Measurements from ENCODE around the gene SLC22A4. TPM values are rescaled to one million over a fixed set of nuclear protein-coding genes. Genes with fewer than 3 reads are reported as not detected.

SLC22A4 gene
- total RNA-seq, 1 experiment from 2014 or later = 1.1 TPM

DNA sequence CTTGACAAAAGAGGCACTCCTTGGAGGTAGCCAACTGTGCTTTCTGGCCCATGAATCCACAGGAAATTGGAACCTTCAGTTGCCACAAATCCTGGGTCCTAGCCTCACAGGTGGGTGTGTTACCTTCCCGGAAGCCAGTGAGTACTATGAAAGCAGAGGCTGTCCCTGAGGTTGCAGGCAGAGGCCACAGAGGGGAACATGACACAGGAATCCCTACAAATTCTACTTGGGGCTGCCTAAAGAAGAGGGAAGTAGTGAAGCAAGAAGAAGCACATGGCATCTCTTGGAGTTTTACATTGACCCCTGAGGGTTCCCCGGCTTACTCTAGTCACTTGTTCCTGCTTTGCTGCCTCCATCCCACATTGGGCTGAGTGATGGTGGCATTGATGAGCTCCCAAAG lies 77.9 kb downstream of the SLC22A4 start:
- Histone ChIP-seq H3K36me3 (no peaks in the 10 kb centered on the region), H3K4me3 (no peak overlapping the region), H3K9me3 (replicated peaks) (no peaks in the 10 kb centered on the region), H3K4me1 (peaks cover 7% of the 10 kb centered on the region; the same call in 1 of the 2 replicates), H3K27ac (no peak overlapping the region), H3K27me3 (no peaks in the 10 kb centered on the region)
- DNase-seq = no peak

DNA sequence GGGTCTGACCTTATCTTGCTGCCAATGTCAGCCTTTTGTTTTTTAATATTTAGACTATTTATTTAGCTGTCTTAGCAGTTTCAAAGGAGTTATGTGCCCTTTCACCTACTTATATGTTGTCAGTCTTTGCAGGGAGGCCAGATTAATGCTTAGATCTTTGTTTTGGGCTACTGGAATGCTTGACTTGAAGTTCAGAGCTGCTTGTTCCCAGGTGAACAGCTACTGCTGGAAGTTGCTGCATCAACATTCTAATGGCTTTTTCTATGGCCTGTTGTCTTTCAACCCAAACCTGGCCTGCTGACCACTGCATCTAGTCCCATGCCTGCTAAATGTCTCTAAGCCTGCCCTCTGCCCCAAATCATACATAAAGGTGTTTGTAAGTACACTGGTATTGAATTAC lies 78.3 kb downstream of the SLC22A4 start:
- no peak overlapping the region for H3K4me3 ChIP-seq
- H3K27ac ChIP-seq = no peak overlapping the region
- H3K4me1 ChIP-seq = peaks cover 7% of the 10 kb centered on the region; the same call in 1 of the 2 replicates
- no peaks in the 10 kb centered on the region for H3K9me3 ChIP-seq (replicated peaks)
- H3K36me3 ChIP-seq = no peaks in the 10 kb centered on the region
- no peak for DNase-seq
- no peaks in the 10 kb centered on the region for H3K27me3 ChIP-seq

DNA sequence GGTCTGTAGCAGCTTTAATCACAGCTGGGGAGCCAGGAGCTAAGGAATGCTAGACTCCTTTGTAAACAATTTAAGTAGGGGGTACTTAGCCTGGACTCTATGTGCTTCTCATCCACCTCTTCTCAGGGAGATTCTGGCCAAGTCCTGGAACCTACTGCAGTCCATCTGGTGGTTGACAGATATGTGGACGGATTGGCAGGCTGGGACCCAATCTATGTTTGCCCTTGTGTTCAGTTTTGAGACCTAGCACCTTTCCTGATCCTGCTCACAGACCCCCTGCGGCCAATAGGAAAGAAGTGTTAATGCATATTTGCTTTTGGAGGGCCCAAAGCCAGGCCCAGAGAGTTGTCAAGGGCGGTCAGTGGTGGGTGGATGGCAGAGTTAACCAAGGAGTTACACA lies 81.8 kb downstream of the SLC22A4 start:
- no peaks in the 10 kb centered on the region for H3K36me3 ChIP-seq
- peaks cover 7% of the 10 kb centered on the region; the same call in 1 of the 2 replicates for H3K4me1 ChIP-seq
- no peaks in the 10 kb centered on the region for H3K27me3 ChIP-seq
- no peak for DNase-seq
- no peak overlapping the region for H3K27ac ChIP-seq
- no peak overlapping the region for H3K4me3 ChIP-seq
- H3K9me3 ChIP-seq (replicated peaks) = no peaks in the 10 kb centered on the region

DNA sequence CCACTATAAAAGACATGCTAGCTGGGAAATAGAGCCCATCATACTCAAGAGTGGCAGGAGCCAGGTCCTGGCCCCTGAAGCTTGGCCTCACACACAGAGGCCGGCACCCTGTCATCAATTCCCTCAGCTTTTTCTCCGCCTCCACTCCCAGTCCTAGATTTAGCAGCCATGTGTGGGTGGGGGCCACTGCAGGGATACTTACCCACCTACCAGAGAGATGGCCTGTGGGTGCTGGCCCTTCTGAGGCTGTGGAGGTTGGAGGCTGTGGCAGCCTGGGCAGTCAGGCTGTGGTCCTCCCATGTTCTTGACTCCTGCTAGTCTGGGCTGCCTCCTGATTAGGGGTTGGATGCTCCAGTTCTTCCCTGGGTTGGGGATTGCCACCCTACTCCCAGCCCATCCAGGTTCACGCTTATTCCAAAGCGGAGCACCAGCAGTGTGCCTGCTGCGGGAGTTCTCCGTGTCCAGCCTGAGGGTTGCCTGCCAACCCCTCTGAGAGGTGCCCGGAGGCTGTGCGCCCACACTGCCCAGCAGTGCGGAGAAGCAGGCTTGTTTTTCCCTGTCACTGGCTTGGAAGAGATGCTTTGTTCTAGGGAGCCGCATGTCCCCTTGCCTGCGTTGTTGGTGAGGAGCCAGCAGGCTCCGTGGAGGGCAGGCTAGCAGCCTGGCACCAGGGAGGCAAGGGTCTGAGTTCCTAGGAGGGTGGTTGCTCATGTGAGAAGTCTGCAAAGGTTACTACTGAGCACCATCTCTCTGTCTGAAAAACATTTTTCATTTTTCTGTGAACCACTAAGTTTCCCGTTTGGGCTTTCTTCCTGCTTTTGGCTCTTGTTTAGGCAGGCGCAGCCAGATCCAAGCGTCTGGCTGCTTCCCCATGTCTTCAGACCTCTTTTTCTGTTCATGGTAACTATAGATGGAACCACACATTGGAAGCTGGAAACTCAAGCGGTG lies 82.8 kb downstream of the SLC22A4 start:
- Histone ChIP-seq H3K4me1 (peaks cover 7% of the 10 kb centered on the region; the same call in 1 of the 2 replicates), H3K4me3 (no peak overlapping the region), H3K9me3 (replicated peaks) (no peaks in the 10 kb centered on the region), H3K27me3 (no peaks in the 10 kb centered on the region; the same call in 1 of the 2 replicates), H3K27ac (no peak overlapping the region), H3K36me3 (no peaks in the 10 kb centered on the region)
- no peak for DNase-seq

DNA sequence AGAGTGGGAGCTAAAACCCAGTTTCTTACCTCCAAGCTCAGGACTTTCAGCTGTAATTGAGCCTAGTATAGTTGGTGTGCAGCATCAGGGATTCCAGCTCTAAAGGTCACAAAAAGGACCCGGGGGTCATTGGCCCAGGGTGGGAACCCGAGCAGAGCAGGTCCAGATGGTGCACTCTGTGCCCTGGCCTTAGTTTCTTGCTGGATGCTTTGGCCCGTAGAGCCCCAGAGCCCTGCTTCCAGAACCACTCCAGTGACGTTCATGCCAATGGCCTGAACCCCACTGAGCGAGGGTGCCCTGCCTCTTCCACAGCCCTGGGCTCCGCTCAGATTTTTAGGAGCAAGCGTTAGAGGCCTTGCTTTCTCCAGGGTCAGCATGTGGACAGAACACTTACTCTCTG lies 83.5 kb downstream of the SLC22A4 start:
- no peak overlapping the region for H3K27ac ChIP-seq

DNA sequence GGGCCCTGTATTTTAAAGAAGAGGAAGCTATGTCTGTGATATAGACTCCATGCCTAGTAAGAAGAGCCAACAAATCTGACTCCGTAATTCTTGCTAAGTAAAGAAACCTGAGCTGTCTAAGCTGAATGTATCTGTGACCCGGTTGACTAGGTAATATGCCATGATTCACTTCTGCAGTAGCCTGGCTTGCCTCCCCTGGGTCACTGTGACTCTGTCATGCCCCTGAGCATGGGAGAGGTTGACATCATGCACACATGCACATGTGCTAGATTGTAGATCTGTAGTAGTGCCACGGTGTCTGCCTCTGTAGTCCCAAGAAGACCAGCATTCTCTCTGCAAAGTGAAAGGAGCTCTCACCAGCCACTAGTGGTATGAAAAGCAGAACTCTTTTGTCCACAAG lies 84.4 kb downstream of the SLC22A4 start:
- no peaks in the 10 kb centered on the region; the same call in 1 of the 2 replicates for H3K27me3 ChIP-seq

More for the DNA sequence above, 83.5 kb downstream of the SLC22A4 start:
- H3K9me3 ChIP-seq (replicated peaks) = no peaks in the 10 kb centered on the region
- no peaks in the 10 kb centered on the region; the same call in 1 of the 2 replicates for H3K27me3 ChIP-seq
- peaks cover 4% of the 10 kb centered on the region; the same call in 1 of the 2 replicates for H3K4me1 ChIP-seq
- no peak overlapping the region for H3K4me3 ChIP-seq
- no peak for DNase-seq
- no peaks in the 10 kb centered on the region for H3K36me3 ChIP-seq

DNA sequence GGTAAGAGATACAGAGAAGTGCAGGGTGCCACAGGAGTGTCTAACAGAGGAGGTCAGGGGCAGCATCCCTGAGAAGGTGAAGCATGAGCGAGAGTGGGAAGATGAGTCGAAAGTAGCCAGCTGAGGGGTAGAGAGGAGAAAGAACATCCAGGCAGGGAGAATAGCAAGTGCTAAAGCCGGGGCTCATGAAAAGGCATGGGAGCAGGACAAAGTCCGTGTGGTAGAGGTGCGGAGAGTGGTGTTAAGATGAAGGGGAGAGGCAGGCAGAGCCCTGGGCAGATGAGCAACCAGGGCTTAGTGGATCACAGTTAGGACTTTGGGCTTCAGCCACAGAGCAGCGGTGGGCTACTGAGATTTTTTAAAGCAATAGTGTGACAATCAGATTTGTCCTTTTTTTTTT lies 85.9 kb downstream of the SLC22A4 start:
- no peak for DNase-seq
- no peak overlapping the region for H3K4me3 ChIP-seq
- no peak overlapping the region for H3K27ac ChIP-seq
- H3K9me3 ChIP-seq (replicated peaks) = no peaks in the 10 kb centered on the region
- no peaks in the 10 kb centered on the region; the same call in 1 of the 2 replicates for H3K4me1 ChIP-seq
- no peaks in the 10 kb centered on the region for H3K36me3 ChIP-seq
- no peaks in the 10 kb centered on the region; the same call in 1 of the 2 replicates for H3K27me3 ChIP-seq

More for the DNA sequence above, 84.4 kb downstream of the SLC22A4 start:
- Histone ChIP-seq H3K36me3 (no peaks in the 10 kb centered on the region), H3K27ac (no peak overlapping the region), H3K4me3 (no peak overlapping the region), H3K4me1 (no peaks in the 10 kb centered on the region), H3K9me3 (replicated peaks) (no peaks in the 10 kb centered on the region)
- DNase-seq = peak in 1 of 2 experiments; percentile 11

DNA sequence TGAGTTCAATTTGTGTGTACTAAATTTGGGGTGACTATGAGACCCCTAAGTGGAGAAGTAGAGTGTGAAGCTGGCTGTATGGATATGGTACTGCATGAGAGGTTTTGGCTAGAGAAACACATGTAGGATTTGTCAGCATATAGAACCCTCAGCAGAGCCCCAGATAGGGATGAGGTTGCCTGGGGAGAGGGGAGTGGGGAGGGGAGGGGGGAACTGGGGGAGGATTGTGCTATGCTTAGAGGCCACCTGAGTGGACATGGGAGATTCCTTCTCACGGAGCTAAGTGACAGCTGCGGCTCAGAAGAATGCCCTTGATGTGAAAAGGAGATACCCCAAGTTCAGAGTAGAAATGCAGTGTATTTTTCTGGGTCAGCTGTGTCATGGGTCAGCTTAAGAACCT lies 86.5 kb downstream of the SLC22A4 start:
- H3K36me3 ChIP-seq = no peaks in the 10 kb centered on the region
- no peaks in the 10 kb centered on the region for H3K9me3 ChIP-seq (replicated peaks)
- no peak for DNase-seq
- no peak overlapping the region for H3K4me3 ChIP-seq
- H3K27me3 ChIP-seq = no peaks in the 10 kb centered on the region; the same call in 1 of the 2 replicates
- H3K27ac ChIP-seq = no peak overlapping the region
- H3K4me1 ChIP-seq = peaks cover 2% of the 10 kb centered on the region; the same call in 1 of the 2 replicates

DNA sequence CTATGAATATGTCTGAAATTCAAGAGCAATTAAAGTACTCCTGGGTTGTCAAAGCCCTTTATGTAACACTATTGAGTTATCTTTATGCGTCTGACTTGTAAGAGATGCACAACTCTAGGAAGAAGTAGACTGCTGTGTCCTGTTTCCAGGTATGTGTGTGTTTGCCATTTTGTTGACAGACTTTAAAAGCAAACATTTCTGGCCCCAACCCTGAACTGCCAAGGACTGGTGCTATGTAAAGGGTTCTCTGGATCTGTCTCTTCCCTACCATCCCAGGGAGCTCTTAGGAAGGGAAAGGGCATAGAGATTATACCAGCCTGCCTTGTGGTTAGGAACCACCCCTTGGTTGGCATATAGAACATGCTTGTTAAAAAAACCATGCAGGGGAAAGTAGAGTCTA lies 87.4 kb downstream of the SLC22A4 start:
- no peak for DNase-seq
- Histone ChIP-seq H3K4me3 (no peak overlapping the region), H3K9me3 (replicated peaks) (no peaks in the 10 kb centered on the region), H3K36me3 (no peaks in the 10 kb centered on the region), H3K27ac (no peak overlapping the region), H3K27me3 (no peaks in the 10 kb centered on the region; the same call in 1 of the 2 replicates), H3K4me1 (peaks cover 6% of the 10 kb centered on the region; the same call in 1 of the 2 replicates)

DNA sequence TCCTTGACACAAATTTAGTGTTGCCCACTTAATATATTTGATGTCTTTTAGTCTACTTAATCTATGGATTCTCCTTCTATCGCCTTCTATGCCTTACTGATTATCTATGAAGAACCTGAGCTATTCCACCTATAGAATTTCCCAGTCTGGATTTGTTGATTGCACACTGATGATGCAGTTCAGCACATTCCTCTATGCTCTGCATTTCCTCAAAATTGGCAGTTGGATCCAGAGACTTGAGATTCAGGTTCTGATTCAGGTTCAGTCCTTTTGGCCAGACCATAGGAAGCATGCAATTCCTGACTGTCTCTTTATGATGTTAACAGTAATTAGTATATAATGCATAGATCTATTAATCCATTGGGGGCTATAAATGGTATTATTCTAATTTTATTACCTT lies 89.1 kb downstream of the SLC22A4 start:
- Histone ChIP-seq H3K27me3 (no peaks in the 10 kb centered on the region; the same call in 1 of the 2 replicates), H3K4me1 (peaks cover 20% of the 10 kb centered on the region), H3K9me3 (replicated peaks) (no peaks in the 10 kb centered on the region), H3K27ac (no peak overlapping the region), H3K36me3 (no peaks in the 10 kb centered on the region), H3K4me3 (no peak overlapping the region)
- DNase-seq = no peak

DNA sequence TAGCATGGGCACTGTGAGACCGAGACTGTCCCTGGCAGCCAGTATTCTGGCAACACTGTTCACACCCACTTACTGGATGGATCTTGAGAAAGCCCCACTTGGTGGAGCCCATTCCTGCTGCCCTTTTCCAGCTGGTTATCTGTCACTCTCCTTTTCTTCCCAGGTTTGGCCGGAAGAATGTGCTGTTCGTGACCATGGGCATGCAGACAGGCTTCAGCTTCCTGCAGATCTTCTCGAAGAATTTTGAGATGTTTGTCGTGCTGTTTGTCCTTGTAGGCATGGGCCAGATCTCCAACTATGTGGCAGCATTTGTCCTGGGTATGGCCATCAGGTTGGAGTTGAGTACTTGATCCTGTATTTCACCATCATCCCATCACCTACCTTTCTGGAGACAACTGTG lies 89.8 kb downstream of the SLC22A4 start:
- Histone ChIP-seq H3K9me3 (replicated peaks) (no peaks in the 10 kb centered on the region), H3K27me3 (no peaks in the 10 kb centered on the region; the same call in 1 of the 2 replicates), H3K27ac (no peak overlapping the region), H3K4me3 (no peak overlapping the region), H3K36me3 (no peaks in the 10 kb centered on the region), H3K4me1 (peaks cover 28% of the 10 kb centered on the region)
- no peak for DNase-seq

DNA sequence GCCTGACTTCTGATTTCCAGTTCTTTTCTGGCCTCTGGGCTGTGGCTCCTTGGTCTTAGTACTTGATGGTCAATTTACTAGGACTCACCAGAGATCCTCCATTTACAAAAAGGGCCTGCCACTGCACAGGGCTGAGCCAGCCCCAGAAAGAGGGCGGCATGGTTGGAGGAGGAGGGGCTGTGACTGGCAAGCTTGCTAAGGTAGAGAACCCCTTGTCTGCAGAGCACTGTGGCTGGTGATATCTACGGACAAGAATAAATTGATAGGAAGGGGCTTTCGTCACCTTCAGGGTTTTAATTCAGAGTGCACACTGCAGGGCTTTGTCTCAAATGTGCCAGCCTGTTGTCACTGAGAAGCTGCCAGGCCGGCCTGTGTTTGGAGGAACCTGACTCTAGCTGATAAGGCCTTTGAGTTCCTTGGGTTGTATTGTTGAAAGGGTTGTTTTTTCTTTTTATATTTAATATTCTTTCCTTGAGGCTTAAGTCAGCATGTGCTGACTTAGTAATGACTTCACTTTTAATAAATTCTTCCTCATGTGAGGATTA lies 90.4 kb downstream of the SLC22A4 start:
- Histone ChIP-seq H3K27me3 (no peaks in the 10 kb centered on the region; the same call in 1 of the 2 replicates), H3K27ac (no peak overlapping the region), H3K36me3 (no peaks in the 10 kb centered on the region), H3K9me3 (replicated peaks) (no peaks in the 10 kb centered on the region), H3K4me3 (no peak overlapping the region), H3K4me1 (peaks cover 33% of the 10 kb centered on the region)
- DNase-seq = no peak

DNA sequence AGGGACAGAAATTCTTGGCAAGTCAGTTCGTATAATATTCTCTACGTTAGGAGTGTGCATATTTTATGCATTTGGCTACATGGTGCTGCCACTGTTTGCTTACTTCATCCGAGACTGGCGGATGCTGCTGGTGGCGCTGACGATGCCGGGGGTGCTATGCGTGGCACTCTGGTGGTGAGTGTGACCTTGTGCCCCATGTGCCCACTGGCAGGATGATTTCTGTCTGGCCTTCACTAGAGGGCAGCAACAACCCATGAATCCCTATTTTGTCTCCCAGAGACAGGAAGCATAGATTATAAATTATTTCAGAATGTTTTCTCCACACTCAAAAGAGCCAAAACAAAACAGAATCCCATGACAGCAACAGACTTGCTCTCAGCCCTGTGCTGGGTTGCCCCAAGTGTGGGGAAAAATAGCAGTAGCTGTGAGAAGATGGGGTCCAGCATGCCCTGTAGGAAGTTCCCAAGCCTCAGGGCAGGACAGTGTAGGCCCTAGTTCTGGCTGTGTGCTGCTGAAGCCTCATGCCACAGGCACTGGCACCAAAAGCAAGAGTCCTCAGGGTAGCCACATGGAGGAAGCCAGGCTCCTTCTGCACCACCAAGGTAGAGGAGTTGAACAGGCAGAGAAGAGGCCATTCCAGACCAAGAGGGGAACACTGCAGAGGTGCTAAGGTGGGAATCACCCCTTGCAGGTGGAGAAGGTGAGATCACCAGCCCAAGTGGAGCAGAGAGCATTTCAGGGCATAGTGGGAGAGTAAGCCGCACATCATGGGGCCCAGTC lies 91.3 kb downstream of the SLC22A4 start:
- Histone ChIP-seq H3K27ac (no peak overlapping the region), H3K27me3 (no peaks in the 10 kb centered on the region; the same call in 1 of the 2 replicates), H3K4me1 (peaks cover 41% of the 10 kb centered on the region), H3K4me3 (no peak overlapping the region), H3K9me3 (replicated peaks) (no peaks in the 10 kb centered on the region), H3K36me3 (no peaks in the 10 kb centered on the region)
- peak; percentile 46 to 69 for DNase-seq

DNA sequence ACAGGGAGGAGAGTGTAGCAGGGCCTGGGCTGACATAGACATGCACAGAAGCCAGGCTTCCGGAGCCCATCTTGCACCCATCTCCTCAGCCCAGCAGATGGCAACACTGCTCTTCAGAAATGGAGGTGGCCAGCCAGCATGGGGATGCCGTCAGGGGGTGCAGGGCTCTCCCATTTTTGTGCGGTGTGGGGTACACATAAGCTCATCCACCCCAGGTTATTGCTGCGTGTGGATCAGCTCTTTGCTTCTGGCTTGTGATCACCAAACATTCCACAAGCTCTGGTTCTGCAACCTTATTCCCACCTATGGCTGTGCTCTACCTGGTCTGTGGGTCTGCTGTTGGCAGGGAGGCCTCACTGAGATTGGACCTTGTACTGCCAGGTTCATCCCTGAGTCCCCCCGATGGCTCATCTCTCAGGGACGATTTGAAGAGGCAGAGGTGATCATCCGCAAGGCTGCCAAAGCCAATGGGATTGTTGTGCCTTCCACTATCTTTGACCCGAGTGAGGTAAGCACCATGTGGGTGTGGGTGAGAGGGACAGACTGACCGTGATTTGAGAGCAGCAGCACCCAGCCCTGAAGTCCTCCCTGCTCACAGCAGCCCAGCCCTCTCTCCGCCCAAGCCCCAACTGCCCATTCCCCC lies 92.6 kb downstream of the SLC22A4 start:
- Histone ChIP-seq H3K4me1 (peaks cover 41% of the 10 kb centered on the region), H3K4me3 (no peak overlapping the region), H3K27me3 (no peaks in the 10 kb centered on the region; the same call in 1 of the 2 replicates), H3K27ac (no peak overlapping the region), H3K9me3 (replicated peaks) (no peaks in the 10 kb centered on the region), H3K36me3 (no peaks in the 10 kb centered on the region)
- peak; percentile 70 to 85 for DNase-seq
